GM12801 (cell line): Measurements from ENCODE around the gene PCCA.

Experiments used
- CTCF ChIP-seq: IDR thresholded peaks from one replicate; pipeline ENCODE4 v1.5.1; 2011; ENCODE audit warnings: control low read depth; ENCODE audit not compliant: insufficient read length; ENCODE audit errors: extremely low read depth

The PCCA gene

GRCh38 chr13:100530671-100531213, 441.8 kb downstream of the PCCA start:
- no peak for TF ChIP-seq CTCF

- TF ChIP-seq CTCF: no peak
Observed at GRCh38 chr13:100532090-100532766, 443.3 kb downstream of the PCCA start.

GRCh38 chr13:100532836-100533435, 444.0 kb downstream of the PCCA start:
- no peak for TF ChIP-seq CTCF

- no peak for TF ChIP-seq CTCF
Observed at GRCh38 chr13:100533588-100534041, 444.7 kb downstream of the PCCA start.

GRCh38 chr13:100534147-100534843, 445.4 kb downstream of the PCCA start:
- TF ChIP-seq CTCF: no peak

- TF ChIP-seq CTCF: no peak
Observed at GRCh38 chr13:100534911-100535310, 446.0 kb downstream of the PCCA start.

GRCh38 chr13:100535426-100536135, 446.7 kb downstream of the PCCA start:
- TF ChIP-seq CTCF: no peak
